ENCODE results near the gene RPL22. TPM values are rescaled to one million over a fixed set of nuclear protein-coding genes. Genes with fewer than 3 reads are reported as not detected.

Gene RPL22
- total RNA-seq, 1 experiment from 2014 or later = 456 TPM

- BruUV-seq (replicated peaks) = no TSS peak
- H3K27ac ChIP-seq (ENCODE audit: low read depth, low read length) = no peak overlapping the region
- H2AFZ ChIP-seq (ENCODE audit: low read depth, low read length, poor library complexity, severe bottlenecking) = no peak overlapping the region
- ChIA-PET POLR2A (no interaction called here), CTCF (no interaction called here), RAD21 (ENCODE audit: low non-redundant PET in 1 of 2, low total read pairs in 2 of 2, uncharacterized antibody in 2 of 2, unreplicated experiment in 2 of 2) (no interaction called here)
- H3K9me2 ChIP-seq (ENCODE audit: insufficient read depth) = no peaks in the 10 kb centered on the region
- TF ChIP-seq REST (IDR thresholded peaks at IDR 0.05; ENCODE audit: low read depth) (no peak), TCF7L2 (IDR thresholded peaks at IDR 0.05; ENCODE audit: borderline replicate concordance, extremely low read depth, insufficient read depth, insufficient read length) (no peak), SP1 (IDR thresholded peaks at IDR 0.05; ENCODE audit: low read depth) (no peak), ATF3 (IDR thresholded peaks at IDR 0.05) (no peak), EZH2 (IDR thresholded peaks at IDR 0.05) (no peak), JUND (IDR thresholded peaks at IDR 0.05) (no peak), FOSL1 (IDR thresholded peaks at IDR 0.05; ENCODE audit: low read depth) (no peak), YY1 (IDR thresholded peaks at IDR 0.05; ENCODE audit: extremely low read depth, insufficient replicate concordance, low read depth, low read length) (no peak), ZFX (IDR thresholded peaks at IDR 0.05) (no peak), ELF1 (IDR thresholded peaks at IDR 0.05; ENCODE audit: borderline replicate concordance, low read depth) (no peak), CEBPB (IDR thresholded peaks at IDR 0.05; ENCODE audit: low read depth) (no peak), POLR2AphosphoS5 (IDR thresholded peaks at IDR 0.05; ENCODE audit: low read depth, low read length) (no peak), POLR2A (IDR thresholded peaks at IDR 0.05; ENCODE audit: borderline replicate concordance, extremely low read depth, insufficient read depth, insufficient read length) (no peak), CTCF (IDR thresholded peaks at IDR 0.05 in 2 of 3, conservative IDR thresholded peaks at IDR 0.05 in 1 of 3; ENCODE audit: borderline replicate concordance in 1 of 3, insufficient read depth in 1 of 3, low read depth in 2 of 3, low read length in 2 of 3) (no peak)
- H3K9ac ChIP-seq (ENCODE audit: low read length) = no peak overlapping the region
- intact Hi-C loops (cut with micrococcal nuclease) = no loop called here
- ATAC-seq (no peak), DNase-seq (ENCODE audit: low read depth, low spot score) (no peak)
- H3K36me3 ChIP-seq (ENCODE audit: control insufficient read depth in 1 of 2, insufficient read depth in 2 of 2, low read length in 2 of 2) = no peaks in the 10 kb centered on the region
- H4K20me1 ChIP-seq (ENCODE audit: insufficient read depth) = no peaks in the 10 kb centered on the region
- H3K4me2 ChIP-seq (ENCODE audit: low read length) = no peak overlapping the region
- H3K4me3 ChIP-seq (replicated peaks in 1 of 2; ENCODE audit: low read depth in 1 of 2, low read length in 2 of 2) = no peak overlapping the region
- H3K27me3 ChIP-seq (ENCODE audit: insufficient read depth, low read length) = no peaks in the 10 kb centered on the region
- no peaks in the 10 kb centered on the region for H3K79me2 ChIP-seq (ENCODE audit: insufficient read depth, low read length)
- peaks cover 3 to 14% of the 10 kb centered on the region in 2 experiments; a peak in 2 of 4 replicates for H3K4me1 ChIP-seq (ENCODE audit: control insufficient read depth in 1 of 2, insufficient read depth in 2 of 2, low read length in 2 of 2)
- no peaks in the 10 kb centered on the region for H3K9me3 ChIP-seq (ENCODE audit: control insufficient read depth in 1 of 2, insufficient read depth in 1 of 2, low read depth in 1 of 2, low read length in 2 of 2)
Observed at GRCh38 chr1:6142734-6143133, 56.7 kb downstream of the RPL22 start.
